Stimulated activated naive CD8-positive, alpha-beta T cell treated with anti-CD3 and anti-CD28 coated beads, Interleukin-15, Interleukin-2, amounts not matched to agents 100 U/mL and 50 U/mL, for 24 hours (primary cell): Measurements from ENCODE around the gene GADL1.

Experiments
- ATAC-seq: fragments of 150-1000 bp; cut with Tn5 transposase; one replicate; pipeline ENCODE4 v1.10.0; 2021
- DNase-seq: peaks from one replicate; pipeline ENCODE4 v3.0.0; 2021

Gene GADL1

DNA sequence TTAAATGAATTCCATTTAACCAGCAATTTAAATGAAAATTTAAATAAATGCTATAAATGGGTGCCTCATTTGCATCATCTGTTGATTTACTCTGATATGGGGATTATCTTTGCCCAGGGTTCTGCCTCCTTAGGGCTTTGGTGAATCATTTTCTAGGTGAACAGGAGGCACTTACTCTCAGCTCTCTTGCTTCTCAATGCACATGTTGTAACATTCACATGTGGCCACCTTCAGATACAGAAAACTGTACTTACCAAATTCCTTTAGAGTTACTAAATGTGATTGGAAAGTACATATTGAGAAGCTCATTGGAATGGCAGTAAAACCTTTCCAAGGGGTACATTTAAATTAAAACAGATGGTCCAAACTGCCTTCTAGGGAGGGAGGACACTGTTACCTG, 20.8 kb downstream of the GADL1 start:
- DNase-seq (no peak), ATAC-seq (no peak)

DNA sequence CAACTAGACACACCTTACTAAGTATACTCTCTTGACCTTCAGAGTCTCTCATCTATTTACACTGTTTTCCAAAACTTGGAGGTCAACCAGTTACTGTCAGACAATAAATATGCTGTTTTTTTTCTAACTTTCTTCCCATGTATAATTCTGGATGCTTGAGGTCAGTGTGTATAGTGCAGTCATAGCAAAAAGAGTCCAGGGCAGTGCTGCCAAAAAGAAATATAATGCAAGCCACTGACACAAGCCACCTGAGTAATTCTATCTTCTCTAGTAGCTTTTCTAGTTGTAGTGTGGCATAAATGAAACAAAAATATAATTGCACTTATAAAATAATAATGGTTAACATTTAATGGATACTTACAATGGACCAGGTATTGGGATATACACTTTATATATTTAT, 21.6 kb downstream of the GADL1 start:
- no peak for ATAC-seq
- no peak for DNase-seq

DNA sequence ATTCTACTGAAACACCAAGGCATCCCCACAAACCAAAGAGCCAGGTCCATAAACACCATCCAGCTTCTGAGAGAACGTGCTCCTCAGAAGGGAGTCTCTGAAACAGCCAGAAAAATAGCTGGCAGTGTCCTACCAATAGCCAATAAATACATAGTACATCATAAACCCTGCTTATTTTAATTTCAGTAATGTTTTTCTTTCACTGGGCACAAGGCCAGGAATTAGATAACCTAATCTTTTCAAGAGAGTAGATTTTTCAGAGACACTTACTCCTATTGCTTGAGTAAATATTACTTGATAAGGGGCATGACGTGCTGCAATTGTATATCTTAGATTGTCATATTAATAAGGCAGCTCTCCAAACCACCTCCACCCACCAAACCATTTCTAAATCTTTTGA, 22.7 kb downstream of the GADL1 start:
- ATAC-seq (no peak), DNase-seq (no peak)

DNA sequence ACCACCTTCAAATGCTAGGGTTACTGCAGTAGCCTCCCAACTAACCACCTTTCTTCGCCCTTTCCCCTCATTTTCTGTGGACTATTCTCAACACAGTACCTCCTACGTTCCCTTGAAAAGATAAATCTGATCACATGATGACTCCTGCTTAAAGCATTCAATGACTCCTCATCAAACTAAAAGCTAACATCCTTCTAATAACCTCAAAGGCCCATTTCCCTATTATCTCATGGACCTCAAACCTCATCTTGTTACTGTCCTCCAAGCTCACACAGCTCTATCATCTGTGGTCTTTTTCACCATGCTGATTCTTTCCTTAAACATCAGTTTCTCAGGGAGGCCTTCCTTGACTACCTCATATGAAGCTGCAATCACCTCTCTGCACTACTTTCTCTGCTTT, 29.6 kb downstream of the GADL1 start:
- ATAC-seq (no peak), DNase-seq (no peak)

DNA sequence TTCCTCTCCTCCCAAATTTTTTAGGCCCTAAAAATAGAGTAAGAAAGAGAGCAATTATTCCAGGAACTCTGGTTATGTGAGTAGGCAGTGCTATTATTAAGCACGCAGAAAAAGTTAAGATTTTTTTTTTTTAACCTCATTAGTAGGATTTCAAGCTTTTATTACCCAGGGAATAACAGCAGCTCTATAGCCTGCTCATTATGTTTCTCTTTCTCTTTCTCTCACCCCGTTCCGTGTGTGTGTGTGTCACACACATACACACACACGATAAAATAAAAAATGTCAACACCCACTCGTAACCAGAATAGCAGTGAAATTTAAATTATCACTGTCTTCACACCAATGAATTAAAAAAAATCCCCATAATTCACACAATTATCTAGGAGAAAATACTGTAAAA, 30.3 kb downstream of the GADL1 start:
- DNase-seq = no peak
- no peak for ATAC-seq

DNA sequence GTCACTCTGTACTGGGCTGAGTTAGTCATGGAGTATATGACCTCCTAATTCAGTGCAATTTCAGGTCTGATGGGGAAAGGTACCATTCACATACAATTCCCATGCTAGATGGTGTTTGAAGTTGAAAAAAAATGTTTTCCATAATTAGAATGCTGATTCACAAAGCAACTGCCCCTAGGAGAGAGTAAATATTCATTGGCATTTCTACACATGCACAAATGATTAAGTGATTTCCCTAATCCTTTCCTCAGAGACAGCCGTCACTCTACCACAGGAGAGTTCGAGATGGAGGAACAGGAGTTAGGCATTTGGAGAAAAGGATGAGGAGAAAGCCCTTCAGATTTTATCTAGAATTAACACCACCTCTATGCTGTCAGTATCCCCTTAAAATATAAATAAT, 32.5 kb downstream of the GADL1 start:
- DNase-seq (no peak), ATAC-seq (no peak)

DNA sequence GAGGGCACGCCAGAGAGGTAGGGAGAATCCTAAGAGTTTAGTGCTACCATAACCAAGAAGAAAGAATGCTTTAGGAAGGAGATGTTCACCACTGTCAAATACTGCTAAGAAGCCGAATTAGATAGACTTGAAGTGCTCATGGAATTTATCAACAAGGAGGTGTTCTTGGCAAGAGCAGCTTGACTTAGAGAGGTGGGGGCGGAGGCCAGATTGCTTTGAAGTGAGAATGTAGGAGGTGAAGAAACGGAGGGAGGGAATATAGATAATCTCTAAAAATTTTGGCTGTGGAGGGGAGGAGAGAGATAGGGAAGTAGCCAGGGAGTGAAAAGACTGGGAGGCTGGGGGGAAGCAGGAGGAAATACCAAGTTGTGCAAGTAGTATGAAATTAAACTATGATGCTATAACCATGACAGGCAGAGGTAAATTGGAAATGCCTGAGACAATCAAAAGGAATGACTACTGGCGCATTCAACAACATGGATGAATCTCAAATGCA, 35.5 kb downstream of the GADL1 start:
- no peak for ATAC-seq

DNA sequence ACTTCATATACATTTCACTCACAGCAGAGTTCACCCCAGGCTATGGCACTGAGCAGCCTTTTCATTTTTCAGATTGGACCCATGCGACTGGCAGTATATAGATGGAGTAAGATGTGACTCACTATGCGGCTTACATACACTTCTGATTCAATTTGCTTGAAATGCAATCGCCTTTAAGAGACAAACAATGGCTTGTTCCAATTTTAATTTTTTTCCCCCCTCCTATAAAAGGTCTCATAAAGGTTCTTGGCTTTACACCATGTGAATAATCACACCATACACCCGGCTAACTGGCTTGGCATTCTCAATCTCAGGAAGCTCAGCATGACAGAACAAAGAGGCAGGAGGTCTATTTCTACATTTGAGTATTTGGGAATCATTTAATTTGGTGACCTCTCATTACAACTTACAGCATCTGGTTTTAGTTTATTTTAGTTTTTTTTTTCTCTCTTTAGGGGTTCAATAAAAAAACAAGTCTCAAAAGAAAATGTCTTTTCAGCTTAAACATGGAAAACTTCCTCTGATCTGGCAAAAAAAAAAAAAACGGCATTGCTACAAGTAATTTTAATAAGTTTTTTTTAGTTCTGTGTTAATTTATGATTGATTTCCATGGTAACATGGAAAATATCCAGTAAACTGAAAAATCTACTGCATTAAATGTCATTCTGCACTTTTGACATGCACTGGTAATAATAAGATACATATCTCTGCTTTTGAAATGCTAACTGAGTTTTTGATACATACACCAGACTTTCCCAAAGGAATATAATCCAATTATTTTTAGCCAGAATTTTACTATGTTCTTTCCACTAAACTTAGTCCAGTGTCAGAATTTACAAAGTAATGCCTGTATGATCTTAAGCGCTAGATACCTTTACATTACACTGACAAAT, 38.8 kb downstream of the GADL1 start:
- no peak for ATAC-seq
- no peak for DNase-seq

More for the DNA sequence above, 35.5 kb downstream of the GADL1 start:
- DNase-seq = no peak

DNA sequence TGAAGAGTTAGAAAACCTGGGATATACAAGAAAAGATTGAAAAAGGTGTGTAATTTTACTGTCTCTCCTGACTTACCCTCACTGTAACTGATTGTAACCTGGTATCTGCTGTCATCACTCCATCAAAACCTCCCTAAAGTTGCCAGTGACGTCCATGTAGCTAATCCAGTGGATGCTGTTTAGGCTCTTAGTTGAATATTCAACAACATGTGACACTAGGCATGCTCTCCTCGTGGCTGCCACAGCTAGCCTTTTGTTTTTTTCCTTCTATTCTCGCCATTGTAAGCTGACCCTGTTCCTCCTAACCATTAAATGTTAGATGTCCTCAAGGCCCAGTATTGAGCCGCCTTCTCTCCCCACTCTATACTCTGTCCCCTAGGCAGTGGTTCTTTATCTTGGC, 41.6 kb downstream of the GADL1 start:
- no peak for ATAC-seq
- no peak for DNase-seq

DNA sequence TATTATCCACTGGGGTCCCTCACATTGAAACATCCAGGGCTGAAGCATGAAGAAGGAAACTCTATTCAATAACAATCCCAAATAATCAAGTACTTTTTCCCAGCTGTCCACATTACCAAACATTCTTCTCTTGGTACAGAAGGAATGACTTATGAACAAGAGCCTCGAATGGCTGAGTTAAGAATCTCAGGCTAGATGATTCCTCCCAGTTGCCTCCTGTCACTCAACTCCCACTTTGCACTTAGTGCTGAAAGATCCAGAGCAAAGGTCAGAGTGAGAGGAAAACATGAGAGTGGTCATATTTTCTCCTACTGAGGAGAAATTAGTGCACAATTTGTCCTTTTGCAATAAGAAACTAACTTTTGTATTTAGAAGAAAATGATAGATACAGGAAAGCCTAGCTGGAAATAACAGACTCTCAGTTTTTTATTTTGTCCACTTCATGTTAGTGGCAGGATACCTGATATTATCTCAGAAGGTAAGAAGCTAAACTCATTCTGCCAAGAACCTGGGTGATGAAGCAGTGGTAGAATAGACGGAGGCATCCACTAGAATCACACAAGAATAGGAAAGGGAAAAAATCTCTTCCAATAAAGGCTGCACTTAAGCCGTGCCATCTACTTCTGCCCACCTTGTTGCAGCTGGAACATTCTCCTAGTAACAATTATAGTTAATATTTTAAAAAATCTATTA, 46.2 kb downstream of the GADL1 start:
- ATAC-seq (no peak), DNase-seq (no peak)

DNA sequence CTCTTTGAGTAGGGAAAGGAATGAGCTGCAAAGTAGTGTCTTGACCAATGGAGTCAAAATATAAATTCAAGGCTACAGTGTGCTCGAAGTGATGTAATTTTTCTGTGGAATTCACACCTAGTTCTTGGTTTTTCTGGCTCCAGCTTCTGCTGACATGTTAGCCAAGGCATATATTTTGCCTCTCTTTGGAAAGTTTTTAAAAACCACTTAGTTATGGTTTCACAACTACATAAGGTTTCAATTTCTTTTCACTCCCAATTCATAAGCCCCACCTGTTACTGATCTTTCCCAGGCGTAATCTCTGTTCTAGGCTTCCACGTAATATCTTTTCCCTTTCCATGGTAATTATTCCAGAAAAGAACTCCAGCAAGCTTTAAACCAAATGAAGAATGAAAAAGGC, 46.9 kb downstream of the GADL1 start:
- ATAC-seq (peak; percentile 28), DNase-seq (no peak)

DNA sequence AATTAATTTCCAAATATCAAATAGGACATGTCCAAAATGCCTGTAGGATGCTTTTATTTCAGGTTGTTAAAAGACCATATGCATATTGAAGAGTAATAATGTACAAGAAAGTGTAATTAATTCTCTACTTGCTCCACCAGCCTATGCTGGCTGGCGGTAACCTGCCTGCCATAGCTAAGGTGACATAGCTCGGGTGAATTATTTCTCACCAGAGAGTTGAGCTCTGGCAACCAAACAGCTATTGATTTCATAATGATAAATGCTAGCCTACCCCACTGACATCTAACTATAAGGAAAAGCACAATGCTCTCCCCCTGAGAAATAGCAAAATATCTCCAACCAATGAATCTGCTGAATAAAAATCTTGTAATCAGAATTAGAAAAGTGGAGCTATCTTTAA, 48.9 kb downstream of the GADL1 start:
- DNase-seq (no peak), ATAC-seq (no peak)

DNA sequence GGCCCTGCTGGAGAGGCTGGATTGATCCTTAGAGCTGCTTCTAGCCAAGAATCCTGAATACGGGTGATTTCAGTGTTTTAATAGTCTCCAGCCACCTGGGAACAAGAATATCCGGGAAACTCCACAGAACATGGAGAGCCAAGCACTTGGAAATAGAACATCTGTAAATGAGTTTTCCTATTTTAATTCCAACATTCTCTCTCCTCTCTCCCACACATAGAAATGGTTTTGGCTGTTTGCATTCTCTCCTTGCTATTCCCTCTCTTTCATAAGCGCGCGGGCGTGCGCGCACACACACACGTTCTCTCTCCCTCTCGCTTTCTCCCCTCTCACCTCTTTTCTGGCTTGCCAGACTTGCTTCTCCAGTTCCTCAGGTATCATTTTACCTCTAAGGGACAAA, 50.6 kb downstream of the GADL1 start:
- DNase-seq (no peak), ATAC-seq (no peak)

DNA sequence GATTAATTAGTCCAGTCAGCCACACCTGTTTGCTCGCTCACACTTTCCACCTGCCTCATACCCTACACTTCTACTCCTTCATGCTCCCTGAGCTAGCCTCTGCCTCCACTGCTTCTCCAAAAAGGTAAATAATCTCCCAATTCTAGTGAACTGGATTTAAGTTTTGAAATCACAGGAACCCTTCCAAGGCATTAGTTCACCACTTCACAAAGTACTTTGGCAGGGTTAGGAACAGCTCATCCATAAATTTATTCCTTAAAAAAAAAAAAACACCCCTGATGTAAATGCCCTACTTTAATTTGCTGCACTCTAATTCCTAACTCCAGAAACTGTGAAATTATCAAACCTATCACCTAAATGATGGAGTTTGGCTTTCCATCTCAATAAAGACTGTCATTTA, 58.3 kb downstream of the GADL1 start:
- ATAC-seq = no peak
- no peak for DNase-seq

DNA sequence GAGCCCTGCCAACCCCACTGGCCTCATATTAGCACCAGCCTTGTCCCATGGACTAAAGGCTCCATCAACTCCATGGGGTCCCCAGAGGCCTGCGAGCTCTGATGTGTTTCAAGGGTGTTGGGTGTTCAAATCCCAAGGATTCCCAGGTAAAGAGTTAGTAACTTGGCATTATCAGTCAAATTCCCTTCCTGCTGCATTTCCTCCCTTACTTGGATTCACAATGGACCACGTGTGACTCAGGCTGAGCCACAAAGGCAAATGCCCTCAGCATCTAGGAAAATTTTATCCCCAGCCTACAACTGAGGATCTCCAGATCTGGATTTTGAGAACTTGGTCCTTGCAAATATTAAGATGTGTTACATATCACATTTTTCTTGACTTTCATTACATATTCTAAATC, 58.8 kb downstream of the GADL1 start:
- ATAC-seq (no peak), DNase-seq (no peak)

DNA sequence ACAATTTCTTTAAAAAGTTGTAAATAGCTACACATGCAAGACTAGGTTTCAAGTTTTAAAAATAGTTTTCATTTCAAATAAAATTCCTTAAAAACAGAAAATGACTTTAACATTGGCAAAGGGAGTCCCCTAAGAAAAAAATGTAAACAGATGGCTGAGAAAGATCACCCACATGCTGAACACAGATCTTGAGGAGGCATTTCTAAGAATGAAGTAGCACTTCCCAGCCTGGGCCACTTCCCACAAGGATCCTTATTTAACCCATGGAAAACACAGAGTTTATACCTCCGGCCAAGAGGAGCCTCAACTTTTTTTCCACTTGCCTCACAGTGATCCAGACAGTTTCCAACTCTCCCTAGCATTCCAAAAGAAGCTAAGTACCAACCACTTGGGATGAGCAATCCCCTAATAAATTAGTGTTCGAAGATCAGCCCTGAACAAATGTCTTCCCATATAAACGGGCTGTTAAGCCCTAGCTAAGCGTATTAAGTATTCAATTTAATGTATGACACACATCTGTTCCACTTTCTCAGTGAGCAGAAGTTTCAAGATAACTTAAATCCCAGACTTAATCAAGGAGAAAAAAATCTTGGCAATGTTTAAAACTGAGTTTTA, 61.4 kb downstream of the GADL1 start:
- no peak for DNase-seq
- ATAC-seq = no peak

DNA sequence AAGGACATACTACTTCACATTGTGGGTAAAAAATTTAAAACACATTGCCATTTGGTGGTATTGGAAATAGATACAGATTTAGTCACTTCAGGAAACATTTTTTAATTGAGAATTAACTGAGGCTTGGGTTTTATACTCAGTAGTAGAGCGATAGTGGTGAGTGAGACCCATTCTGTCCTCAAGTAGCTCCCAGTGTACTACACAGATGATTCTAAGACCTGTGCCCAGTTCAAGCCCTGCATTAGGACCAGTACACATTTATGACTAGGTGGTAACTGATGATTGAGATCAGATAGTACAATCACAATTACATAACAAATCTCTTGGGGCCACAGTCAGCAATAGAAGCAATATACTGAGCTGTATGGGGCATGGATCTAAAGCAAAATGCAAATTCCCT, 67.4 kb downstream of the GADL1 start:
- DNase-seq (no peak), ATAC-seq (no peak)

DNA sequence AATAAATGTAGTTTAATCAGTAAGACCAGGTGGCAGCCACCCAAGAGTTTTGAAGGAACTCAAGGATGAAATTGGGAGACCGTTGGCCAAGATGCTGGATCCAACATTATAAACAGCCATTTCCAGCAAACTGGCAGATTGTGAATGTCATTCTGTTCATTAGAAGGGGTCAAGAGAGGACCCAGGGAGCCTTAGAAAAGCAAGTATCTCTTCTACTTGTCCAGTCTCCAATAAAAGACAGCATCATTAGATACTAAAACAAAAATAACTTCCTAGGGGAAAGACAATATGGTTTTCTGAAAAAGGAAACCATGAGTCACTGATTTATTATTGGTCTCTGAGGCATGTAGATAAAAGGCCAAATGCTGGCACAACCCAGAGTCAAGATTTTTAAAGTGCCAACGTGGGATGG, 67.9 kb downstream of the GADL1 start:
- no peak for DNase-seq
- no peak for ATAC-seq

DNA sequence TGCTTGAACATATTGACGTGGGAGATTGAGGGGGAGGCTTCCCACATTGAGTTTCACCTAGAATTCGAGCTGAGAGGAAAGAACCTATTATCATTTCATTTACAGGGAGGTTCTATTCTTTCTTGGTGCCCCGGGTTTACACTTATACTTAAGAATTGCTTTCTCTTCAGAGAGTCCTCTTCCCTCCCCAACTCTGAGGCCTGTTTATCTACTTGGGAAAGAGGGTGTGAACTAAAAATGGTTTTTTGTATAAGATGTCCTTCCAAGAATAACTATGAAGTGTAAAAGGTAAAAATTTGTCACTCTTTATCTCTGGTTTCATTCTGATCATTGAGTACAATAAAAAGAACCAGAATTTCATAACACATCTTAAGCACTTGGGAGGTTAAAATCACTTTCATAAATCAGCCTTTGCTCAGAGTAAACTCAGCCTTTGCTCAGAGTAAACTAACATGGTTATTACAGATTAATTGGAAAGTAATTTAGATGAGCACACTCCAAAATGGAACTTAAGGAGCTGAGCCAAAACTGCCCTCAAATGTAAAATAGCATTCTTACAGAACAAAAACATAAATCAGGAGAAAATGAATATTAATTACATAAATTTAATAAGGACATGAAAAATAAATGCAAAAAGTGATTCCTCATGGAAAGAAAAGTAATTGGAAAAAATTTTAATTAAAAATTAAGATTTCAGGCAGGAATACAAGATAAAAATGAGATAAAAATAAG, 75.2 kb downstream of the GADL1 start:
- DNase-seq (no peak), ATAC-seq (no peak)

DNA sequence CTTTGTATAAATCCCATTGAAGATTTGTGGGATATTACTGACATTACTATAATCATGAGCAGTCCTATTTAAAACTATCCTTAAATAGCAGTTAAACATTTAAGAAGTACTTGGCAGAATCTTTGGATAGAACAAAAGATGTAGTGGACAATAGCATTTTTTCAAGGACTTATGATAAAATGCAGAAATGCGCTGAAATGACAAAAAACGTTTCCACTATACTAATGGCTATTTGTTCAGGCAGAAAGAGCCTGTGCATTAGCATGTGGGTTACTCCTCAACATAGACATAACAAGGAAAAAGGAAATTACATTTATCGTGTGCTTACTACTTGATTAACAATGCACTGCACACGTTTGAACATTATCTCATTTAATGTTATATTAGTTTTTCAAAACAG, 80.7 kb downstream of the GADL1 start:
- DNase-seq = no peak

DNA sequence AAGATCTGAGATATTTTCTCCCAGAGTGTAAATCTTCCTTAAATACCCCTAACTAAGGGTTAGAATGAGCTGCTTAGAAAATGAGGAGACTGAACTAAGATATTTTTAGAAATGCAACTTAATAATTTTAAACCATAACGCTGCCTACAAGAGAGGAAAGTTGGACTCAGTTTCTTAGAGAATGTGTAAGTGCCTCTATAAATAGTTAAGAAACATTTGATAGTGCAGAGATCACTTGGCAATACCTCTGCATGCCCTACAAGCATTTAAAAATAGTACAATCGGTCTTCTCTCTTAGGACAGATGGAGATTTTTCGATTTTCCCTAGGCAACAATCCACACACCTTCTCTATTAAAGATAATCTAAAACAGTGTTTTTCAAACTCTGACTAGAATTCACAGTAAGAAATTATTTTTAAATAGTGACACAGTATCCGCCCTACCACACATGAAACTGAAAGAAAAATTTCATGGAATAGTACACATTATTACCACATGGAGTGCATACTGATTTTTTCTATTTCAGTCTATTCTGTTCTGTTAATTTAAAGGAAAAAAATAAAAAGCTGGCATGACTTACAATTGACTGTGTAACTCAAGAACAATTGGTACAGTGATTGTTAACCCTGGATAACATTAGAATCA, 83.2 kb downstream of the GADL1 start:
- ATAC-seq (no peak), DNase-seq (no peak)

More for the DNA sequence above, 80.7 kb downstream of the GADL1 start:
- no peak for ATAC-seq

DNA sequence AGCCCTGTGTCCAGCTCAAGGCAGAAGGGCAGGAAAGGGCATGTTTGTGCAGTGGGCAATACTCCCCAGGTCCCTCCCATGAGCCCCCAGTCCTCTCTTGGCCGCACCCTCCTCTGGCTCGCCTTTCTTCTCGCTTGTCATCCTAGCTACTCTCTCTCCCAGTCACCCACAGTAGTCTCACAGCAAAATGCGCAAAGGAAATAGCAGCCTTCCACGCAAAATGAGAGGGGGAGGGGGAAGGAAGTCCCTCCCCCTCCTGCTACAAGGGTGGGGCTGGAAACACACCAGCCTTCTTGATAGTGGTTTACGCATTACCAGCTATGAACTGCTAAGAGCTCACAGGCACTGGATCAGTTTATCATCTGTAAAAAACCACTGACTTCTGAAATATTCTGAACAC, 83.8 kb downstream of the GADL1 start:
- DNase-seq (no peak), ATAC-seq (no peak)
